ENCODE data around the gene AMBP. TPM values are rescaled to one million over a fixed set of nuclear protein-coding genes. Genes with fewer than 3 reads are reported as not detected.

The AMBP gene
- total and polyA plus RNA-seq, 2 of the 13 experiments (the other 11 are each of a cell fraction or from before 2014, with no cell fraction given), result 1,510 to 2,580 TPM

GRCh38 chr9:114096866-114097612 is 18.9 kb upstream of the AMBP start:
- ChIA-PET POLR2A (interaction anchor here (2.0 kb wide), 1 partner anchor 21 kb away, joined by 5 read pairs; no protein-coding TSS in a partner anchor), CTCF (ENCODE audit: low intra/inter-chr PET ratio, low total read pairs) (no interaction called here)
- H3K4me1 ChIP-seq (ENCODE audit: insufficient read depth, low read length), result peaks cover 53% of the 10 kb centered on the region
- no peak for ATAC-seq
- no peaks in the 10 kb centered on the region for H3K27me3 ChIP-seq (ENCODE audit: control insufficient read depth in 1 of 2, insufficient read depth in 2 of 2, low read length in 2 of 2)
- in situ Hi-C loops (cut with HindIII; ENCODE audit: extremely low pct_ligation_motif_present, low pct_unique_long_range_greater_than_20kb), result loop anchor here (5.0 kb wide), 1 partner anchor 195 kb away; no protein-coding TSS in a partner anchor
- no peak overlapping the region for H2AFZ ChIP-seq (ENCODE audit: low read length)
- H3K36me3 ChIP-seq (replicated peaks in 1 of 2; ENCODE audit: control insufficient read depth in 1 of 2, insufficient read depth in 2 of 2, low read length in 2 of 2), result peaks cover 3% of the 10 kb centered on the region in 2 experiments; a peak in 1 of 5 replicates
- H4K20me1 ChIP-seq (ENCODE audit: insufficient read depth, low read length), result no peaks in the 10 kb centered on the region
- no peak overlapping the region for H3K4me3 ChIP-seq (replicated peaks in 1 of 3; ENCODE audit: insufficient read depth in 1 of 3, low read depth in 2 of 3, low read length in 3 of 3)
- no peak overlapping the region for H3K27ac ChIP-seq (ENCODE audit: extremely low read length, insufficient read depth, low read length)
- no peaks in the 10 kb centered on the region for H3K79me2 ChIP-seq (ENCODE audit: insufficient read depth, low read length)
- DNase-seq (ENCODE audit: low spot score), result no peak
- no peak for FAIRE-seq
- no peak overlapping the region for H3K9ac ChIP-seq (ENCODE audit: insufficient read depth, low read depth, low read length)
- H3K9me3 ChIP-seq (ENCODE audit: low read length), result peaks cover 4% of the 10 kb centered on the region
- BruUV-seq (replicated peaks), result no TSS peak
- 86% methylated on average over 13 of the region's 14 CpGs for WGBS (ENCODE audit: low lambda C conversion rate)
- H3K4me2 ChIP-seq (ENCODE audit: low read depth, low read length), result no peak overlapping the region
- intact Hi-C loops (cut with micrococcal nuclease; ENCODE audit: unreplicated experiment), result no loop called here
- TF ChIP-seq DMTF1 (CRISPR knock-in tag; IDR thresholded peaks at IDR 0.05) (no peak), ZNF784 (CRISPR knock-in tag; IDR thresholded peaks at IDR 0.05; ENCODE audit: borderline replicate concordance) (no peak), SAP130 (CRISPR knock-in tag; IDR thresholded peaks at IDR 0.05; ENCODE audit: low read depth) (no peak), SMYD3 (CRISPR knock-in tag; IDR thresholded peaks at IDR 0.05) (no peak), HINFP (CRISPR knock-in tag; IDR thresholded peaks at IDR 0.05; ENCODE audit: low read depth) (no peak), ZBTB10 (CRISPR knock-in tag; IDR thresholded peaks at IDR 0.05; ENCODE audit: borderline replicate concordance) (no peak), ZNF501 (CRISPR knock-in tag; IDR thresholded peaks at IDR 0.05) (no peak), ZNF570 (CRISPR knock-in tag; IDR thresholded peaks at IDR 0.05; ENCODE audit: borderline replicate concordance) (no peak), ZNF740 (CRISPR knock-in tag; IDR thresholded peaks at IDR 0.05) (no peak), RCOR2 (CRISPR knock-in tag; IDR thresholded peaks at IDR 0.05) (no peak), RXRB (CRISPR knock-in tag; IDR thresholded peaks at IDR 0.05; ENCODE audit: borderline replicate concordance) (no peak), THRA (CRISPR knock-in tag; IDR thresholded peaks at IDR 0.05; ENCODE audit: borderline replicate concordance) (no peak), NCOA5 (CRISPR knock-in tag; IDR thresholded peaks at IDR 0.05) (no peak), PRMT3 (CRISPR knock-in tag; IDR thresholded peaks at IDR 0.05; ENCODE audit: borderline replicate concordance, low read depth) (no peak)
